GM12873 (cell line): ENCODE measurements around the gene NPBWR2.

Experiments used
- CTCF ChIP-seq: IDR thresholded peaks from 2 replicates; pipeline ENCODE4 v1.5.1; 2012; ENCODE audit warnings: low read depth, mild to moderate bottlenecking, moderate library complexity, low read length, control low read depth; ENCODE audit not compliant: insufficient read depth; ENCODE audit errors: missing control alignments

The NPBWR2 gene

GRCh38 chr20:64084685-64085152, 22.6 kb downstream of the NPBWR2 start:
- TF ChIP-seq CTCF, result no peak

GRCh38 chr20:64083804-64084684, 23.3 kb downstream of the NPBWR2 start, which contains the start of gene LKAAEAR1:
Gene LKAAEAR1 (minus strand): TSS chr20:64084398. CDS start chr20:64084219, 179 bp downstream.
- no peak for TF ChIP-seq CTCF

- peak; percentile 58 for TF ChIP-seq CTCF
These were observed 24.0 kb downstream of the NPBWR2 start for GRCh38 chr20:64083378-64083803.

GRCh38 chr20:64082820-64083377, 24.5 kb downstream of the NPBWR2 start:
- peak; percentile 15 for TF ChIP-seq CTCF

- TF ChIP-seq CTCF, result no peak
These were observed 25.1 kb downstream of the NPBWR2 start for GRCh38 chr20:64082126-64082731.

GRCh38 chr20:64081624-64081964, 25.8 kb downstream of the NPBWR2 start:
- no peak for TF ChIP-seq CTCF
